H9 (cell line): ENCODE measurements around the gene SLIT1. TPM values are rescaled to one million over a fixed set of nuclear protein-coding genes. Genes with fewer than 3 reads are reported as not detected.

Experiments
- DNase-seq: peaks from one replicate; pipeline ENCODE4 v3.0.0-alpha.2; 2017
- H2AFZ ChIP-seq: one replicate; pipeline ENCODE4 v1.6.1; 2013; ENCODE audit warnings: mild to moderate bottlenecking, low read length, control low read depth, moderate library complexity
- H2AK5ac ChIP-seq: 2 replicates; pipeline ENCODE4 v1.6.1; 2013; ENCODE audit warnings: low read length, control low read depth, mixed read lengths; ENCODE audit not compliant: insufficient read length
- H2BK120ac ChIP-seq: one replicate; pipeline ENCODE4 v1.6.1; 2013; ENCODE audit warnings: low read depth, mild to moderate bottlenecking, low read length, control low read depth, inconsistent platforms; ENCODE audit not compliant: poor library complexity, severe bottlenecking
- H2BK12ac ChIP-seq: 2 replicates; pipeline ENCODE4 v1.6.1; 2013; ENCODE audit warnings: low read length, control low read depth, mixed read lengths, low read depth; ENCODE audit not compliant: insufficient read length
- H2BK15ac ChIP-seq: 2 replicates; pipeline ENCODE4 v1.6.1; 2013; ENCODE audit warnings: low read depth, low read length, control low read depth
- H2BK20ac ChIP-seq: one replicate; pipeline ENCODE4 v1.6.1; 2013; ENCODE audit warnings: low read depth, mild to moderate bottlenecking, low read length, control low read depth, inconsistent platforms; ENCODE audit not compliant: poor library complexity, severe bottlenecking
- H2BK5ac ChIP-seq: 2 replicates; pipeline ENCODE4 v1.6.1; 2013; ENCODE audit warnings: low read length, control low read depth, mixed read lengths; ENCODE audit not compliant: insufficient read length
- H3K14ac ChIP-seq: 2 replicates; pipeline ENCODE4 v1.6.1; 2013; ENCODE audit warnings: low read length, control low read depth; ENCODE audit not compliant: insufficient read depth
- H3K18ac ChIP-seq: 2 replicates; pipeline ENCODE4 v1.6.1; 2013; ENCODE audit warnings: low read depth, mild to moderate bottlenecking, mixed read lengths, low read length, control low read depth; ENCODE audit not compliant: insufficient read length
- H3K23ac ChIP-seq: 2 replicates; pipeline ENCODE4 v1.6.1; 2013; ENCODE audit warnings: low read length, control low read depth, mixed read lengths, low read depth; ENCODE audit not compliant: insufficient read length
- H3K23me2 ChIP-seq: 2 replicates; pipeline ENCODE4 v1.6.1; 2013; ENCODE audit warnings: low read depth, mild to moderate bottlenecking, mixed read lengths, low read length, control low read depth; ENCODE audit not compliant: insufficient read length, poor library complexity, severe bottlenecking
- H3K27ac ChIP-seq: 2 replicates; pipeline ENCODE4 v1.5.1; 2013; ENCODE audit warnings: low read length, control low read depth, mixed read lengths, low read depth; ENCODE audit not compliant: insufficient read length
- H3K27me3 ChIP-seq: 2 replicates; pipeline ENCODE4 v1.6.1; 2013; ENCODE audit warnings: low read length, control low read depth, inconsistent platforms; ENCODE audit not compliant: insufficient read depth
- H3K4ac ChIP-seq: 2 replicates; pipeline ENCODE4 v1.6.1; 2013; ENCODE audit warnings: low read depth, mild to moderate bottlenecking, control low read depth, inconsistent platforms, low read length, moderate library complexity
- H3K4me1 ChIP-seq: 2 replicates; pipeline ENCODE4 v1.6.1; 2013; ENCODE audit warnings: low read length, control low read depth, inconsistent platforms; ENCODE audit not compliant: insufficient read depth
- H3K4me2 ChIP-seq: 2 replicates; pipeline ENCODE4 v1.6.1; 2013; ENCODE audit warnings: low read length, control low read depth, mixed read lengths; ENCODE audit not compliant: insufficient read length, insufficient read depth
- H3K56ac ChIP-seq: 2 replicates; pipeline ENCODE4 v1.6.1; 2013; ENCODE audit warnings: low read depth, mild to moderate bottlenecking, mixed read lengths, low read length, control low read depth; ENCODE audit not compliant: insufficient read length
- H3K79me1 ChIP-seq: 2 replicates; pipeline ENCODE4 v1.6.1; 2013; ENCODE audit warnings: low read depth, mild to moderate bottlenecking, moderate library complexity, low read length, control low read depth, inconsistent platforms; ENCODE audit not compliant: insufficient read depth, poor library complexity, severe bottlenecking
- H3K79me2 ChIP-seq: 2 replicates; pipeline ENCODE4 v1.6.1; 2013; ENCODE audit warnings: low read length, control low read depth, inconsistent platforms; ENCODE audit not compliant: insufficient read depth
- H3K9ac ChIP-seq: 2 replicates; pipeline ENCODE4 v1.6.1; 2013; ENCODE audit warnings: low read length, control low read depth, mixed read lengths; ENCODE audit not compliant: insufficient read length; ENCODE audit errors: extremely low read depth
- H3K9me3 ChIP-seq: one replicate; pipeline ENCODE4 v1.6.1; 2013; ENCODE audit warnings: low read depth, low read length, inconsistent platforms; ENCODE audit not compliant: control insufficient read depth
- H3T11ph ChIP-seq: one replicate; pipeline ENCODE4 v1.6.1; 2013; ENCODE audit warnings: mild to moderate bottlenecking, low read length, control low read depth, inconsistent platforms
- H4K20me1 ChIP-seq: one replicate; pipeline ENCODE4 v1.6.1; 2013; ENCODE audit not compliant: control insufficient read depth, insufficient read length, insufficient read depth
- H4K5ac ChIP-seq: 2 replicates; pipeline ENCODE4 v1.6.1; 2013; ENCODE audit warnings: low read depth, mild to moderate bottlenecking, mixed read lengths, low read length, control low read depth; ENCODE audit not compliant: insufficient read length
- H4K8ac ChIP-seq: replicated peaks from 2 replicates; pipeline ENCODE4 v1.6.1; 2013; ENCODE audit warnings: low read length, control low read depth, mixed read lengths, low read depth; ENCODE audit not compliant: insufficient read length
- H4K91ac ChIP-seq: 2 replicates; pipeline ENCODE4 v1.6.1; 2013; ENCODE audit warnings: low read depth, mild to moderate bottlenecking, moderate library complexity, mixed read lengths, low read length, control low read depth; ENCODE audit not compliant: insufficient read length
- H3K27ac Mint-ChIP-seq, 3 experiments: 2 replicates in 2 of 3; 3 replicates in 1 of 3; pipeline ENCODE4 v1.8.0; 2020 to 2021; ENCODE audit warnings: mixed read lengths in 3 of 3, mild to moderate bottlenecking in 1 of 3, moderate library complexity in 1 of 3
- H3K27me3 Mint-ChIP-seq: 2 replicates; pipeline ENCODE4 v1.8.0; 2021; ENCODE audit warnings: low read depth, mild to moderate bottlenecking, moderate library complexity, mixed read lengths
- H3K36me3 Mint-ChIP-seq, 3 experiments: 2 replicates in 2 of 3; 3 replicates in 1 of 3; pipeline ENCODE4 v1.8.0; 2020 to 2021; ENCODE audit warnings: low read depth in 3 of 3, mixed read lengths in 3 of 3; ENCODE audit not compliant: insufficient read depth in 1 of 3
- H3K4me1 Mint-ChIP-seq, 2 experiments: 2 replicates each; pipeline ENCODE4 v1.8.0; 2020; ENCODE audit warnings: mixed read lengths in 2 of 2
- H3K4me3 Mint-ChIP-seq, 2 experiments: 2 replicates in 1 of 2; 3 replicates in 1 of 2; pipeline ENCODE4 v1.8.0; 2020 to 2021; ENCODE audit warnings: mild to moderate bottlenecking in 2 of 2, mixed read lengths in 2 of 2, moderate library complexity in 1 of 2
- H3K9me3 Mint-ChIP-seq, 2 experiments: 2 replicates in 1 of 2; 3 replicates in 1 of 2; pipeline ENCODE4 v1.8.0; 2020; ENCODE audit warnings: mild to moderate bottlenecking in 2 of 2, mixed read lengths in 2 of 2, moderate library complexity in 1 of 2
- CTCF ChIP-seq: fragments of 200-600 bp; sonication (generic); conservative IDR thresholded peaks from 3 replicates; pipeline ENCODE4 v1.8.0; 2021; ENCODE audit warnings: antibody characterized with exemption, mild to moderate bottlenecking
- WGBS: extraction: QIAGEN DNeasy Blood & Tissue Kit; methylation state at CpG from one replicate; pipeline ENCODE4 v1.1.7; 2013; ENCODE audit warnings: missing lambda C conversion rate, low lambda C conversion rate, mixed read lengths; ENCODE audit not compliant: insufficient read length; ENCODE audit errors: extremely low coverage; 5-methylcytosine and 5-hydroxymethylcytosine counted together
- total RNA-seq: library from RNA; stranded (reverse); gene quantifications from 2 replicates; pipeline ENCODE4 v1.2.1, GENCODE V29; 2021

SLIT1 gene
- total RNA-seq, 1 experiment from 2014 or later = 0.57 TPM

GRCh38 chr10:97207131-97207530 lies 21.4 kb upstream of the SLIT1 start:
- no peak overlapping the region for H3K4me2 ChIP-seq
- no peak overlapping the region for H3K4me3 Mint-ChIP-seq
- H3K4me1 ChIP-seq = no peaks in the 10 kb centered on the region
- H3K56ac ChIP-seq = no peak overlapping the region
- H3K36me3 Mint-ChIP-seq = no peaks in the 10 kb centered on the region; a peak in 1 of 7 replicates
- no peaks in the 10 kb centered on the region for H3K27me3 ChIP-seq
- no peaks in the 10 kb centered on the region for H3K79me1 ChIP-seq
- no peak overlapping the region for H3K4ac ChIP-seq
- no peak overlapping the region for H2AK5ac ChIP-seq
- no peak overlapping the region; a peak in 1 of 7 replicates for H3K27ac Mint-ChIP-seq
- H4K20me1 ChIP-seq = no peaks in the 10 kb centered on the region
- H3K18ac ChIP-seq = no peak overlapping the region
- no peak overlapping the region for H3K27ac ChIP-seq
- no peak overlapping the region for H3K9ac ChIP-seq
- H3K27me3 Mint-ChIP-seq = peaks cover 3% of the 10 kb centered on the region
- H3K79me2 ChIP-seq = no peaks in the 10 kb centered on the region
- H2BK20ac ChIP-seq = no peak overlapping the region
- H3K23me2 ChIP-seq = no peaks in the 10 kb centered on the region
- no peak for TF ChIP-seq CTCF
- no peak overlapping the region for H3K14ac ChIP-seq
- H2BK120ac ChIP-seq = no peak overlapping the region
- H2BK5ac ChIP-seq = no peak overlapping the region
- H2BK12ac ChIP-seq = no peak overlapping the region
- no peak overlapping the region for H4K8ac ChIP-seq
- no peaks in the 10 kb centered on the region for H3K9me3 Mint-ChIP-seq
- no peak overlapping the region for H4K5ac ChIP-seq
- no peak overlapping the region for H2BK15ac ChIP-seq
- no peak overlapping the region for H3K23ac ChIP-seq
- H2AFZ ChIP-seq = no peak overlapping the region
- H4K91ac ChIP-seq = no peak overlapping the region
- no peak for DNase-seq
- no peaks in the 10 kb centered on the region for H3K9me3 ChIP-seq
- H3K4me1 Mint-ChIP-seq = peaks cover 10 to 13% of the 10 kb centered on the region in 2 experiments
- WGBS = no CpG with 5 or more reads among the region's 6 CpGs
- no peak overlapping the region for H3T11ph ChIP-seq
